Stimulated activated CD4-positive, alpha-beta T cell treated with anti-CD3 and anti-CD28 coated beads, Interleukin-12 subunit alpha, Interleukin-12 subunit beta, amount 100 ng/mL, for 48 hours (primary cell): ENCODE results near the gene NCOA4.
"Not testable (repeated sequence)": the region's sequence is repeated elsewhere in the genome, so short reads cannot be mapped to it uniquely, and the experiment has no call there.

Source experiments
- DNase-seq, 3 donors: peaks; one replicate each; pipeline ENCODE4 v3.0.0-alpha.2; 2020; ENCODE audit warnings: low read depth in 2 of 3, low spot score in 1 of 3

Gene NCOA4

DNA sequence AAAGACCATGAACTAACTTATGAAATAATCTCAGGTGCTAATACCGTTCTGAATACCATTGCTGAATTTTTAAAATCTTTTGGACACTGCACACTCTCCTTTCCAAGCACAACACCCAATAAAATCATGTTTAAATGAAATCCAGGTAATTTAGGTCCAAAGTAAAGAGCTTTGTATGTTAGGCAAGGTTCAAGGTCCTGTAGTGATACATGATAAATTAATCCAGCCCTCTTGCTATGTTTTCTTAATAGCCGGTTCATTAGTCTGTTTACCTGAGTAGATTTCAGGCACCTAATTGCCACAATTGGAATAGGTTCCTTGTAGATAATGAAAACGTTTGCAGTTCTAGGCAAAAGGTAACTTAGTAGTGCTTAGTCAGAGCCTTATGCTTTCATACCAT is 44.8 kb downstream of the NCOA4 start:
- not testable (repeated sequence) for DNase-seq

DNA sequence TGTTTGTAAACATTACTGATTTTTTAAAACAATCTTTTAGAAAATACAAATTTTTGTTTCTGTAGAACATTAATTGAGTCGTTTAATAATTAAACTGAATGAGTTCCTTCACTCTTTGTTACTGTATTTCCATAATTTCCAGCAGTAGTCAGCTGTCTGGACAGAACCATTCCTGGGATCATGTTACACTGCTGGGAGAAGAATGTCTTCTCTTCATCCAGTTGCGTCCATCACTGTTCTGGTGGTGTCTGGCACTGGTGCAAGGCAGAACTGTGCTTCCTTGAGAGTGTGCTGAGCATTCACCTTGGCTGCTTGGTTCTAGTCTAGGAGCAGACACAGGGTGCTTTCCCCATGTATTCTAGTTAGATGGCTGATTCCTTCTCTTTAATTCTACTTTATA is 46.0 kb downstream of the NCOA4 start:
- not testable (repeated sequence) for DNase-seq

DNA sequence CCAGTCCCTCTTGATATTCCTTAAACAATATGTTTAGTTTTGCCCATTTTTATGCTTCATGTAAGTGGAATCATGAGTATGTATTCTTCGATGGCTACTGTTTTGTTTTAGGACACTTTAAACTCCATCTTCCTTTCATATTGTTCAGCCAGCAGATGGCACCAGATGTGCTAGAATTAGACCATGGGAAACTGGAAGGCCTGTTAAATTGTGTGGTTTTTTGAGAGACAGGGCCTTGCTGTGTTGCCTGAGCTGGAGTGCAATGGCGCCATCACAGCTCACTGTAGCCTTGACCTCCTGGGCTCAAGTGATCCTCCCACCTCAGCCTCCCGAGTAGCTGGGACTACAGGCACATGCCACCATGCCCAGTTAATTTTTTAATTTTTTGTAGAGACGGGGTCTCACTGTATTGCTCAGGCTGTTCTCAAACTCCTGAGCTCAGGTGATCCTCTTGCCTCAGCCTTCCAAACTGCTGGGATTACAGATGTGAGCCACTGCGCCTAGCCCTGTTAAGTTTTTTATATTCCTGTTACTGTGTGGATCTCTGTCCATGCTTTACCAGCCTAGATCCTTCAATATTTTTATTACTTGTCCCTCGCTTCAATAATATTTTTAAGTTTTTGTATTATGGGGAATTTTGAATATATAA is 46.8 kb downstream of the NCOA4 start:
- DNase-seq = peak in 2 of 3 donors; percentile 3 to 15

DNA sequence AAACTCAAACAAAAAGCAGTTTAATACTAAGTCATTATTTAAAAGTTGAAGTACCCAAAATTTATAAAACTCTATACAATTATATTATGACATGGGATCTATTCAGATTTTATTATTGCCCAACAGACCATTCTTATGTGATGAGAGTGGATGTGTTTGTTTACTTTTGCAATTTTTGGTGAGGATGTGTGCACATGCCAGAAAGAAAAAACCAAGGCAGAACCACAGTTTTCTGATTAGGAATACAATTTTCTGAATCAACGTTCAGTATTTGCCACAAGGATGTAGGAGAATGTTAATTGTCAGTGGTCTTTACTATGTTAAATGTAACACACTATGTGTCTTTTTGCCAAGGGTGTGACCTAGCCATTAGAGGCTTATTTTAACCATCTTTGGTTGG is 49.1 kb downstream of the NCOA4 start:
- DNase-seq = not testable (repeated sequence)

DNA sequence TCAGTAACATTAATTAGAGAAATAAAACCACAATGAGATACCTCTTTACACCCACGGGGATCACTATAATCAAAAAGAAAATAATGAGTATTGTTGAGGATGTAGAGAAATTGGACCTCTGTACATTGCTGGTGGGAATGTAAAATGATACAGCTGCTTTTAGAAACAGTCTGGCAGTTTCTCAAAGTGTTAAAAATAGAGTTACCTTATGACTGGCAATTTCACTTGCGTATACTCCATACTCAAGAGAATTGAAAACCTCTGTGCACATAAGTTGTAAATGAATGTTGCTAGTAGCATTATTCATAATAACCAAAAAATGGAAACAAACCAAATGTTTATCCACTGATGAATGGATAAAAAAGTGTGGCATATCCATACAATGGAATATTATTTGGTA is 51.9 kb downstream of the NCOA4 start:
- not testable (repeated sequence) for DNase-seq

DNA sequence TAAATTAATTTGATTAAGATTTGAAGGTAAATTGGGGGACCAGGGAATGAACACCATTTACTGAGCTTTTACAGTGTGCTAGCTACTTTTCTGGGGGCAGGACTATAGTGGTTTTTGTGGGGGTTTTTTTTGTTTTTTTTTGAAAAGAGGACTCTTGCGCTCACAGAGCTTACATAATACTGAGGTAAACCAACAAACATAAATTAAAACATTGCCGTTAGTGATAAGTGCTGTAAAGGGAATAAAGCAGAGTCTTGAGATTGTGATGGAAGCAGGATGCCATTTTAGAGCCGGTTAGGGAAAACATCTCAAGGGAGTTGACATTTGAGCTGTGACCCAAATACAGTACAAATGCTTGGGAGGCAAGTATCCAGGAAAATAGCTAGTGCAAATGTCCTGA is 56.4 kb downstream of the NCOA4 start:
- DNase-seq = not testable (repeated sequence)

DNA sequence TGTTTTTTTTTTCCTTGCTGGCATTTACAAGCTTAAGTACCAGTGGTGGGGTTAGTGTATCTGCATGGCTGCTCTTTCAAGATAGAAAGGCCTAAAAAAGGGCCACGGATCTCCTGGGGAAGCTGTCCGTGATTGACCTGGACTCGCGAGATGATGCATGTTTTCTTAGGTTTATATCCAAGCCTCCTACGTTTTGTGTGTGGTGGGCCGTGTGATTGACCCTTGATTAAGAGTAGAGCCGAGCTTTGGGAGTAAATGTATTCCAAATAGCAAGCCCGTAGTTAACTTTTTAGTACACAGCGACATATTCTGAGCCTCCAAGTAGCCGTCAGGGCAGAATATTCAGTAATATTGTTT is 57.6 kb downstream of the NCOA4 start:
- DNase-seq = not testable (repeated sequence)

DNA sequence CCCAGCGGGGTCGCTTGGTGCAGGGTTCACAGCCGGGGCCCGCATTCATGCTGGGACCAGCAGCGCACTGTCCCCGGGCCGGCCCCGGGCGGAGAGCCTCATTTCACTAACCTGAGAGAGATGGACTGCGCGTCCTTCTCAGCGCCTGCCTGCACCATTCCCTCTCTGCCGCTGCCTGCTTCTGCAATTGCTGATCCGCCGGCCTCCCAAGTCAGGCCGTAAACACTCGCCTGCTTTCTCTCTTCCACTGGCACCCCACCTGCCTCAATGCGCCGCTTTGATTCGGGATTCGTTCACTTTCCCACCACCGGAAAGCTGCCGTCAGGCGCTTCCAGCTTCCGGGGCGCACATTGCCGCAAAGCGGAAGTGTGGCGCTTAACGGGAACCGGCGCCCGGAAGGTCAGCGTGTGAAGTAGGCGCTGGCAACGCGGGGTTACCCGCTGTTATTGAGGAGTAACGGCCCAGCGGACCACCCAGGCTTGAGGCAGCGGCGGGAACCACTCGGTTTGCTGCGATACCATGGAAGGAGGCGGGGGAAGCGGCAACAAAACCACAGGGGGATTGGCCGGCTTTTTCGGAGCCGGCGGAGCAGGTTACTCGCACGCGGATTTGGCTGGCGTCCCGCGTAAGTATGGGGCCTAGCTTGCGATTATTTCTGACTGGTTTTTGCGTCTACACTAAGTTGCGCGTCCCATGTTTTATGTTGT is 58.2 kb downstream of the NCOA4 start, which contains the start of gene TIMM23:
TSS of gene TIMM23 (plus strand) at position 384 of the 707 bp plus-strand sequence. CDS start at position 520, 136 bp downstream.
- peak; percentile 76 to 83 (median 82) for DNase-seq

DNA sequence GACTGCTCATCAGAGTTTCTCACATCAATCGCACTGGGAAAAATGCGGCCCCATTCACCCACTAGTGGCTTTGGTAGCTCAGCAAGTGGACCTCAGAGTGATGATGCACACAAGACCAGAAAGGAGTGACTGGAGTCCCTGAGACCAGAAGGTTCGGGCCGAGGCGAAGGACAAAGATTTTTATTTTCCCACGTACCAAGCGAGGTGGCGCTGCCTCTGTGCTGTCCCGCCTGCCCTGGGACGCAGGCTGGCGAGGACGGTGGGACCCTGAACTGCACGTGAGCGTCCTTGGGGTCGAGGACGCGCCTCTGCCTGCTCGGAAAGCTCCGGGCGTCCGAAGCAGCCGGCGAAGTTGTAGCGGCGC is 58.7 kb downstream of the NCOA4 start:
- DNase-seq = not testable (repeated sequence)

DNA sequence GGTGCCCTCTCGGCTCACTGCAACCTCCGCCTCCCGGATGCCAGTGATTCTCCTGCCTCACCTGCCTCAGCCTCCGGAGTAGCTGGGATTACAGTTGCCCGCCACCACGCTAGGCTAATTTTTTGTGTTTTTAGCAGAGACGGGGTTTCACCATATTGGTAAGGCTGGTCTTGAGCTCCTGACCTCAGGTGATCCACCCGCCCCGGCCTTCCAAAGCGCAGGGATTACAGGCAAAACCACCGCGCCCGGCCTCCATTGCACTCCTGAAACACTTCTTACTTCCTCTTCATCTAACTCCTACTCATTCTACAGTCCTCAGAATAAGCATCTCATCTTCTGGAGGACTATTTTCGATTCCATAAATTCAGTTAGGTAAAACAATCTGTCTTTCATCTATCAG is 59.4 kb downstream of the NCOA4 start:
- DNase-seq = not testable (repeated sequence)

DNA sequence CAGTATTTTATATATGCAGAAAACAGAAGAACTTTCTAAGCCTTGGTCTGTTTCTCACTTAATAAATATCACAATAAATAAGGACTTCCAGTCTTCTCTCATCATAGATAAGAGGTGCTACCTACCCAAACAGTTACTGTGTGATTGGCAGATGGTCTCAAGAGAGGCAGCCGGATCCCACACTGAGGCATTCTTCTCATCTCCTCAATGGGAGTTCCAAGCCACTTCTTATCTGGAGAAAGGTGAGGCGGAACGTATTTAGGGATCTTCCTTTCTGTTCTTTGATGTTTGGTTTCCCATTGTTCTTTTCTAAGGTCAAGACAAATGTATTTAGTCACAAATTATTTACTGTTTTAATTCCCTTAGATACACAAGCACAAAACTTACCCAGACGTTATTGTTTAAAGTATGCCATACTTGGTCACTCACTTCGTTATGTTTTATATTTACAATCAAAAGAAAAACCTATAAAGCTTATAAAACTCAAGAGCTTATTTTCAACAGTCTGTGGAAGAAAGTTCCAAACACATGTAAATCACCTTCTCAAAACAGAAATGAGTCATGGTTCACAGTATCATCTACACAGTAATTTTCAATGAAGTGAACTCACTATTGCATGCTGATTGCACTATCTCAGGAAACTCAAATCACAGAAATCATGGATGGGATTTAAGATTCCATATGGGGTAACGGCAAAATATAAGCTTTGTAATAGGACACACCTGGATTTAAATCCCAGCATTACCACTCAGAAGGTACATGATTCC is 67.6 kb downstream of the NCOA4 start:
- not testable (repeated sequence) for DNase-seq

DNA sequence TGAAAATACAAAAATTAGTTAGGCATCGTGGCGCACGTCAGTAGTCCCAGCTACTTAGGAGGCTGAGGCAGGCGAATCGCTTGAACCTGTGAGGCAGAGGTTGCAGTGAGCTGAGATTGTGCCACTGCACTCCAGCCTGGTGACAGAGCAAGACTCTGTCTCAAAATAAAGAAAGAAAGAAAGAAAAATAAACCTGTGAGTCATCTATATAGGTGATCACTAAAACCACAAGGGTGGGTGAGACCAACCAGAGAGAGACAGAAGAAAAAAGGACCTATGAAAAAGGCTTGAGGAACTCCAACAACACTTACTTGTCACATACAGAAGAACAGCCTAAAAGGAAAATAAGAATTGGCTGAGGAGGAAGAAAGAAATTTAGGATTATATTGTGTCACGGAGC is 72.5 kb downstream of the NCOA4 start:
- not testable (repeated sequence) for DNase-seq

DNA sequence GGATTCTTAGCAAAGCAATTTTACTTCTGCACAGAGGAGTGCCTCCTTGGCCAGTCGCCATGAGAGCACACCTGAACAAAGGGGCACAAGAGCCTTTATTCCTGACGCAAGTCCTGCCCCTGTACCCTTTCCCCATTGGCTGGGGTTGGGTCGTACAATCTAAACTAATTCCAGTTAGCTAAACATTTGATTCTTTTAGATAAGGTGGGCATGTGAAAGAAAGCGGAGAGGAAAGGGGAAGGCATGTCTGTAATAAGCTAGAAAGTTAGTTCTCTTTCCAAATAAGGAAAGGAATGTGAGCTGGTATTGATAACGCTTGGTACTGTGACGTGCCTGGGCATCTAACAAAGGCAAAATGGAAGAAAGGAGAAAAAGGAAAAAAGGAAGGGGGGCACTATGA is 73.8 kb downstream of the NCOA4 start:
- not testable (repeated sequence) for DNase-seq
